GM23248 (cell line): ENCODE results near the gene SLC44A3. TPM values are rescaled to one million over a fixed set of nuclear protein-coding genes. Genes with fewer than 3 reads are reported as not detected.

Experiments
- DNase-seq: peaks from one replicate; pipeline ENCODE4 v3.0.0-alpha.2; 2015
- H2AFZ ChIP-seq: fragments of 200-600 bp; sonication (generic); 2 replicates; pipeline ENCODE4 v1.6.1; 2016; ENCODE audit warnings: antibody characterized with exemption
- H3F3A ChIP-seq: fragments of 200-600 bp; sonication (generic); 2 replicates; pipeline ENCODE4 v1.6.1; 2016; ENCODE audit warnings: mild to moderate bottlenecking, antibody characterized with exemption, mixed run types; ENCODE audit not compliant: insufficient read depth
- H3K27ac ChIP-seq: fragments of 200-600 bp; sonication (generic); 2 replicates; pipeline ENCODE4 v1.5.1; 2016; ENCODE audit warnings: mild to moderate bottlenecking
- H3K27me3 ChIP-seq: fragments of 200-600 bp; sonication (generic); replicated peaks from 2 replicates; pipeline ENCODE4 v1.6.1; 2016; ENCODE audit warnings: mild to moderate bottlenecking; ENCODE audit not compliant: insufficient read depth
- H3K36me3 ChIP-seq: fragments of 200-600 bp; sonication (generic); 2 replicates; pipeline ENCODE4 v1.6.1; 2016; ENCODE audit warnings: low read depth, mild to moderate bottlenecking
- H3K4me1 ChIP-seq: fragments of 200-600 bp; sonication (generic); 2 replicates; pipeline ENCODE4 v1.6.1; 2016; ENCODE audit warnings: mild to moderate bottlenecking; ENCODE audit not compliant: insufficient read depth
- H3K4me2 ChIP-seq: fragments of 200-600 bp; sonication (generic); one replicate; pipeline ENCODE4 v1.6.1; 2016; ENCODE audit warnings: mild to moderate bottlenecking; ENCODE audit not compliant: unreplicated experiment
- H3K4me3 ChIP-seq: fragments of 200-600 bp; sonication (generic); 2 replicates; pipeline ENCODE4 v1.5.1; 2016; ENCODE audit warnings: mild to moderate bottlenecking
- H3K79me2 ChIP-seq: fragments of 200-600 bp; sonication (generic); 2 replicates; pipeline ENCODE4 v1.6.1; 2016; ENCODE audit warnings: mild to moderate bottlenecking; ENCODE audit not compliant: insufficient read depth
- H3K9ac ChIP-seq: fragments of 200-600 bp; sonication (generic); 2 replicates; pipeline ENCODE4 v1.6.1; 2016; ENCODE audit warnings: mild to moderate bottlenecking
- H3K9me2 ChIP-seq: fragments of 200-600 bp; sonication (generic); 2 replicates; pipeline ENCODE4 v1.6.1; 2016; ENCODE audit warnings: mixed run types, mild to moderate bottlenecking, moderate library complexity; ENCODE audit not compliant: insufficient read depth
- H3K9me3 ChIP-seq: fragments of 200-600 bp; sonication (generic); one replicate; pipeline ENCODE4 v1.6.1; 2017; ENCODE audit warnings: low read depth
- H4K20me1 ChIP-seq: fragments of 200-600 bp; sonication (generic); 2 replicates; pipeline ENCODE4 v1.6.0; 2016; ENCODE audit not compliant: insufficient read depth
- EZH2 ChIP-seq: fragments of 200-600 bp; sonication (generic); IDR thresholded peaks from 2 replicates; pipeline ENCODE4 v1.6.1; 2018; ENCODE audit warnings: antibody characterized with exemption, mild to moderate bottlenecking; ENCODE audit not compliant: insufficient read depth, poor library complexity, severe bottlenecking
- EZH2phosphoT487 ChIP-seq: fragments of 200-600 bp; sonication (generic); IDR thresholded peaks from 2 replicates; pipeline ENCODE4 v1.6.1; 2018; ENCODE audit warnings: antibody characterized with exemption, moderate library complexity, mild to moderate bottlenecking, low read depth; ENCODE audit not compliant: insufficient read depth
- WGBS, 2 experiments: methylation state at CpG; one replicate each; pipeline ENCODE4 v1.1.6; 2015 to 2017; ENCODE audit warnings: low lambda C conversion rate in 2 of 2, low coverage in 1 of 2; ENCODE audit errors: missing lambda C conversion rate in 2 of 2; 5-methylcytosine and 5-hydroxymethylcytosine counted together
- in situ Hi-C: fragments of 300-500 bp; cut with MboI; formaldehyde crosslinking; loops from 2 replicates; pipeline ENCODE4 v1.15.0; 2020
- polyA plus RNA-seq: library from polyadenylated mRNA; unstranded; fragments of >200 nt; fragmentation: Nextera tagmentation; extraction: Ambion mirVana; gene quantifications from 2 replicates; pipeline ENCODE4 v1.2.1, GENCODE V29; 2016
- total RNA-seq: library from RNA; depleted of rRNA; stranded (reverse); fragments of >200 nt; shearing (Covaris generic); gene quantifications from 2 replicates; pipeline ENCODE4 v1.2.3, GENCODE V29; 2014

Gene SLC44A3
- total and polyA plus RNA-seq, 2 experiments from 2014 or later: 1.6 to 2.0 TPM

DNA sequence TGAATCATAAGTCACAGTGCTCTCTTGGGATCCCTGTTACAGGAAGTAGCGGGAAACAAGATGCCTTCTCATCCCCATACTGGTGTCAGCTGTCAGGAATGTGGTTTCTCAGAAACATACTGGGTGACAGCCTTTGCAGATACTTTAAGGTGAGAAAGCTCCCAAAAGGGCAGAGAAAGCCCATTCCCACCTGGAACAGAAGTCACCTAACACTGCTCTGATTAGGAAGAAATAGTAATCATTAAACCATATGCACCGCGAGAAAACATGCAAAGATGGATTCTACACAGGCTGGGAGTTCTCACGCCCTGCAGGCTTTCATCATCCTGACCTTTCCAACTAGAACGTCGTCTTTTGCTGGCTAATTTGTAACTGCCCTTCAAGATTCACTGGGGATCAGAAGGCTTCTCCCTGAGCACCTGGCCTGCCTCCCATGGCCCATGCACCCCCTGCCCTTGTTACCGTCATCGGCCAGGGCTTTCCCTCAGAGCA, 46.2 kb upstream of the SLC44A3 start:
- no peak overlapping the region for H3K9ac ChIP-seq
- H3K27ac ChIP-seq: no peak overlapping the region

DNA sequence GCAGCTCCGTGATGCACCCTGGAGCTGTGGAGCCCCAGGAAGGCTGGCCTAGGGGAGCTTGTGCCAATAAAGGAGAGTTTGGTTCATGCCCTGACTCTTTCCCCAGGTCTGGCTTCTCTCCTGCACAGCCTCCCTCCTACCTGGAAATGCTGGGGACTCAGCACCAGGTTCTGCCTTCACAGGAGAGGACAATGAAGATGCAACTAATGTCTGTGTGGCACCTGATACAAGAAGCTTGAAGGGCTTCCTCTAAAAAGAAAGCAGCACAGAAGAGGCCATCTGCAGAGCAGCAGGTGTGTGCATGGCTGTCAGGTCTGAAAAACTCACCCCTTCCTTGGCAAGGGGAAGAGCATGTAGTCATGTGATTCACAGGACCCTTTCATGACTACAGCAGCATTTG, 43.7 kb upstream of the SLC44A3 start:
- Histone ChIP-seq H3K9me2 (no peaks in the 10 kb centered on the region), H2AFZ (no peak overlapping the region), H3K36me3 (no peaks in the 10 kb centered on the region), H3K4me3 (no peak overlapping the region), H3K79me2 (no peaks in the 10 kb centered on the region), H3K4me1 (peaks cover 21% of the 10 kb centered on the region), H4K20me1 (no peaks in the 10 kb centered on the region), H3F3A (no peaks in the 10 kb centered on the region), H3K9me3 (no peaks in the 10 kb centered on the region), H3K27ac (no peak overlapping the region), H3K27me3 (no peaks in the 10 kb centered on the region), H3K4me2 (no peak overlapping the region), H3K9ac (no peak overlapping the region)
- 92 to 100% methylated on average over 1 of the region's 1 CpG for WGBS, 2 experiments
- no peak for TF ChIP-seq EZH2
- in situ Hi-C loops: no loop called here
- no peak for DNase-seq

More for the DNA sequence above, 46.2 kb upstream of the SLC44A3 start:
- H4K20me1 ChIP-seq: no peaks in the 10 kb centered on the region
- in situ Hi-C loops: no loop called here
- H2AFZ ChIP-seq: peak overlapping the region; percentile 29; the same call in 1 of the 2 replicates
- H3K79me2 ChIP-seq: no peaks in the 10 kb centered on the region
- TF ChIP-seq EZH2 (no peak), EZH2phosphoT487 (no peak)
- no peaks in the 10 kb centered on the region for H3K36me3 ChIP-seq
- H3K4me2 ChIP-seq: no peak overlapping the region
- WGBS, 2 experiments: 68 to 71% methylated on average over 8 of the region's 8 CpGs
- H3K9me3 ChIP-seq: no peaks in the 10 kb centered on the region
- no peaks in the 10 kb centered on the region for H3F3A ChIP-seq
- no peak overlapping the region for H3K4me3 ChIP-seq
- peak; percentile 75 for DNase-seq
- peaks cover 19% of the 10 kb centered on the region for H3K4me1 ChIP-seq
- H3K9me2 ChIP-seq: no peaks in the 10 kb centered on the region
- H3K27me3 ChIP-seq: no peaks in the 10 kb centered on the region

DNA sequence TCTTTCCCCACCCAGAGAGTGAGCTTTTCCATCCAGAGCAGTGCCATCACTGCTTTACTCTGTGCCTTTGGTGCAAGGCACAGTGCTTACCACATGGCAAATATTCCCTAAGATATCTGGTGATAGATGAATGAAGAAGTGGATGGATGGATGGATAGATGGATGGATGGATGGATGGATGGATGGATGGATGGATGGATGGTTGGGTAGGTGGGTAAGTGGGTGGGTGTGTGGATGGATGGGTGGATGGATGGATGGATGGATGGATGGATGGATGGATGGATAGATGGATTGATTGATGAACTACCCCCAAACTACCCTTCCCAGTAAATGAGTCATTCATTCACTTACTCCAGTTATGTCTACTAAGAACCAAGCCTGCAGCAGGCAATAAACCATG, 42.9 kb upstream of the SLC44A3 start:
- Histone ChIP-seq H3F3A (peaks cover 7% of the 10 kb centered on the region), H4K20me1 (no peaks in the 10 kb centered on the region), H3K27ac (no peak overlapping the region), H3K27me3 (no peaks in the 10 kb centered on the region), H3K79me2 (no peaks in the 10 kb centered on the region), H2AFZ (no peak overlapping the region), H3K9ac (no peak overlapping the region), H3K4me3 (no peak overlapping the region), H3K9me2 (no peaks in the 10 kb centered on the region), H3K4me1 (peaks cover 22% of the 10 kb centered on the region), H3K9me3 (no peaks in the 10 kb centered on the region), H3K4me2 (no peak overlapping the region), H3K36me3 (no peaks in the 10 kb centered on the region)
- in situ Hi-C loops: no loop called here
- no peak for DNase-seq
- TF ChIP-seq EZH2: no peak
- TF ChIP-seq EZH2phosphoT487: no peak

DNA sequence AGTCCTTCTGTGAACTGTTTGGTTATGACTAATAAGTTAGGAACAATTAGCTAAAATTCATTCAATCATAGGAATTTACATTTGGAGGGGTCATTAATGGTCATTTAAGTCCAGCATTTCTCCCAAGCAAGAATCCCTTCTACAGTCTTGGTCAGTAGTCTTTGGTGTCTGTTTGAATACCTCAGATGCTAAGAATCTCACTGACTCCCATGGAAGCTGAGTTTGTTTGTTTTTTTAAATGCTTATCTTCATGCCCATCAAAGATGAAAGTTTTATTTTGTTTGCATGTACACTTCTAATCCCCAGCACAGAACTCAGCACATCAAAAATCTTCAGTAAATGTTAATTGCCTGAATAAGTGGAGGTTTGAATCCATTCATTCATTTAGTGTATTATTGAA, 41.3 kb upstream of the SLC44A3 start:
- Histone ChIP-seq H3K9me3 (no peaks in the 10 kb centered on the region), H3K4me1 (peaks cover 33% of the 10 kb centered on the region), H3K27ac (no peak overlapping the region), H3K27me3 (no peaks in the 10 kb centered on the region), H3K4me3 (no peak overlapping the region), H4K20me1 (no peaks in the 10 kb centered on the region), H3K9ac (no peak overlapping the region), H3K36me3 (no peaks in the 10 kb centered on the region), H2AFZ (no peak overlapping the region), H3F3A (peaks cover 18% of the 10 kb centered on the region), H3K9me2 (no peaks in the 10 kb centered on the region), H3K79me2 (no peaks in the 10 kb centered on the region), H3K4me2 (no peak overlapping the region)
- no peak for TF ChIP-seq EZH2
- TF ChIP-seq EZH2phosphoT487: no peak
- in situ Hi-C loops: no loop called here
- no peak for DNase-seq
